ENCODE results near the gene PLPPR3.

- TF ChIP-seq FOXM1 (IDR thresholded peaks at IDR 0.05; ENCODE audit: borderline replicate concordance) = no peak
- no peak for TF ChIP-seq LEF1 (IDR thresholded peaks at IDR 0.05; ENCODE audit: borderline replicate concordance)
- no peak for TF ChIP-seq NFRKB (IDR thresholded peaks at IDR 0.05)
- no peak for TF ChIP-seq CTBP1 (IDR thresholded peaks at IDR 0.05; ENCODE audit: borderline replicate concordance)
- no peak for TF ChIP-seq L3MBTL2 (conservative IDR thresholded peaks at IDR 0.05)
- TF ChIP-seq FOXK2 (IDR thresholded peaks at IDR 0.05) = no peak
- TF ChIP-seq, protein P1, sequence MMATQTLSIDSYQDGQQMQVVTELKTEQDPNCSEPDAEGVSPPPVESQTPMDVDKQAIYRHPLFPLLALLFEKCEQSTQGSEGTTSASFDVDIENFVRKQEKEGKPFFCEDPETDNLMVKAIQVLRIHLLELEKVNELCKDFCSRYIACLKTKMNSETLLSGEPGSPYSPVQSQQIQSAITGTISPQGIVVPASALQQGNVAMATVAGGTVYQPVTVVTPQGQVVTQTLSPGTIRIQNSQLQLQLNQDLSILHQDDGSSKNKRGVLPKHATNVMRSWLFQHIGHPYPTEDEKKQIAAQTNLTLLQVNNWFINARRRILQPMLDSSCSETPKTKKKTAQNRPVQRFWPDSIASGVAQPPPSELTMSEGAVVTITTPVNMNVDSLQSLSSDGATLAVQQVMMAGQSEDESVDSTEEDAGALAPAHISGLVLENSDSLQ (IDR thresholded peaks at IDR 0.05) = no peak
- no peak for TF ChIP-seq SP1 (IDR thresholded peaks at IDR 0.05)
Observed at GRCh38 chr19:764301-764700, 57.5 kb downstream of the PLPPR3 start.
